Tibial nerve (tissue), 4 donors: Measurements from ENCODE around the gene TEX264. TPM values are rescaled to one million over a fixed set of nuclear protein-coding genes. Genes with fewer than 3 reads are reported as not detected.

Experiments used
- DNase-seq, 2 donors: peaks; one replicate each; pipeline ENCODE4 v3.0.0-alpha.2; 2019; ENCODE audit warnings: low spot score in 2 of 2
- H3K27ac ChIP-seq, 4 donors: fragments of 200-600 bp; sonication (generic) in 3 of 4; one replicate each; pipeline ENCODE4 v1.5.1; 2017 to 2019; ENCODE audit warnings: mild to moderate bottlenecking in 1 of 4
- H3K27me3 ChIP-seq, 2 donors: fragments of 200-600 bp; sonication (generic) in 1 of 2; one replicate each; pipeline versions ENCODE4 v1.5.1 to v1.6.0; 2017 to 2019
- H3K36me3 ChIP-seq, 3 donors: fragments of 200-600 bp; sonication (generic); one replicate each; pipeline ENCODE4 v1.5.1; 2018 to 2019
- H3K4me1 ChIP-seq, 4 donors: fragments of 200-600 bp; sonication (generic) in 3 of 4; one replicate each; pipeline ENCODE4 v1.5.1; 2017 to 2019
- H3K4me3 ChIP-seq, 4 donors: fragments of 200-600 bp; sonication (generic) in 3 of 4; one replicate each; pipeline ENCODE4 v1.5.1; 2017 to 2019; ENCODE audit warnings: mild to moderate bottlenecking in 1 of 4, moderate library complexity in 1 of 4
- H3K9me3 ChIP-seq, 4 donors: fragments of 200-600 bp; sonication (generic) in 3 of 4; one replicate each; pipeline ENCODE4 v1.5.1; 2017 to 2019
- CTCF ChIP-seq, 5 experiments: fragments of 200-600 bp in 3 of 5; fragments of 450-650 bp in 2 of 5; sonication (generic) in 3 of 5; IDR thresholded peaks; one replicate each; pipeline ENCODE4 v1.5.1; 2016 to 2019; ENCODE audit warnings: antibody characterized with exemption in 5 of 5, mild to moderate bottlenecking in 3 of 5, moderate library complexity in 2 of 5
- EP300 ChIP-seq, 2 donors: sonication (generic); formaldehyde crosslinking; IDR thresholded peaks; one replicate each; pipeline ENCODE4 v1.6.1; 2017; ENCODE audit warnings: antibody characterized with exemption in 2 of 2, mild to moderate bottlenecking in 1 of 2
- POLR2A ChIP-seq, 2 donors: fragments of 450-650 bp; IDR thresholded peaks; one replicate each; pipeline ENCODE4 v1.6.1; 2017; ENCODE audit warnings: antibody characterized with exemption in 2 of 2, mild to moderate bottlenecking in 2 of 2, moderate library complexity in 2 of 2
- whole genome bisulfite sequencing, 2 donors: methylation state at CpG; one replicate each; pipeline ENCODE4 v1.1.5; 2018; 5-methylcytosine and 5-hydroxymethylcytosine counted together
- total RNA-seq, 4 donors: library from RNA; depleted of rRNA; stranded (reverse); fragments of >200 nt; gene quantifications; one replicate each; pipeline ENCODE4 v1.1.0, GENCODE V29; 2016

The TEX264 gene
- total RNA-seq, 4 donors from 2014 or later, result 68.8 to 80.0 (median 73.2) TPM

DNA sequence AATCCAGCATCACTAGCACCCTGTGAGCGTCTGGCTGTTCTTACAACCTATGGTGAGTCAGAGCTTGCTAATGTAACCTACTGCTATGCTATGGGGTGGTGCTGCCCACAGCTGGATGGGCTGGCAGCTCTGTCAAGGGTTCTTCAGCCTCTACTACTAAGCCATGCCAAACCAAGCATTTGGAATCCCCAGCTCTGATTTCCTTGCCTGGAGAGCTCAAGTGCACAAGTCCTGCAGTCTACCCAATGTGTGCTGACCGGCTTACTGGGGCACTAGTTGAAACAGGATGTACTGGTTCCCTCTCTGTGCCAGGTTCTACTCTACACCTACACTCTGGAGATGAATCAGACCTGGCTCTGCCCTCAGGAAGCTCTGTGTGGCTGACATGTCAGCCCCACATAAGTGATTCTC, 4.2 kb downstream of the TEX264 start:
- no peak for DNase-seq
- Histone ChIP-seq H3K4me1 (peaks cover 0 to 64% (median 21%) of the 10 kb centered on the region in 4 donors), H3K4me3 (no peak overlapping the region), H3K36me3 (peaks cover 0 to 54% (median 0%) of the 10 kb centered on the region in 3 donors), H3K27ac (no peak overlapping the region), H3K9me3 (no peaks in the 10 kb centered on the region), H3K27me3 (no peaks in the 10 kb centered on the region)
- 82 to 92% methylated on average over 2 of the region's 2 CpGs for WGBS, 2 donors
- TF ChIP-seq EP300 (IDR thresholded peaks at IDR 0.05) (no peak), POLR2A (IDR thresholded peaks at IDR 0.05) (no peak), CTCF (IDR thresholded peaks at IDR 0.05) (no peak)

- Histone ChIP-seq H3K9me3 (no peaks in the 10 kb centered on the region), H3K4me3 (no peak overlapping the region), H3K4me1 (peaks cover 0 to 67% (median 26%) of the 10 kb centered on the region in 4 donors), H3K27me3 (no peaks in the 10 kb centered on the region), H3K36me3 (peaks cover 0 to 54% (median 0%) of the 10 kb centered on the region in 3 donors), H3K27ac (no peak overlapping the region)
- DNase-seq, result no peak
- no peak for TF ChIP-seq EP300 (IDR thresholded peaks at IDR 0.05)
- no peak for TF ChIP-seq CTCF (IDR thresholded peaks at IDR 0.05)
- no peak for TF ChIP-seq POLR2A (IDR thresholded peaks at IDR 0.05)
- 87 to 97% methylated on average over 3 of the region's 3 CpGs for WGBS, 2 donors
Measured at GRCh38 chr3:51676102-51676640, 5.1 kb downstream of the TEX264 start.

DNA sequence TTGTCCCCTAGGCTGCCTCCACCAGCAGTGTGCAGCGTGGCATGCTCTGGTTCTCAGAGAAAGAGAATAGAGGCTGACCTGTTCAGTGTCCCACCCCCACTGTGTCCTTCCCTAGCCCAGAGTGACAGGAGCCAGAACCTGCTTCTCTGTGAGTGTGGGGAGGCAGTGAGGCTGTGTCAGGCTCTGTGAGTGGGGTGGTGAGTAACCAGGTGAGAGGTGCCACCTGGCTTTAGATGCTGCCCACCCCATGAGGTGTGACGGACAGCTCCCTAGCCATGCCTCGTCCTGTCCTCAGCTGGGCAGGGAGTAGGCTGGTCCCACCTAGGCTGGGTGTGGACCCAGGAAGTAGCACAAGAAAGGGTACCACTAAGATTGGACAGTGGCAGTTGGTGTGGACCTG, 6.3 kb downstream of the TEX264 start:
- TF ChIP-seq EP300 (IDR thresholded peaks at IDR 0.05), result no peak
- no peak for TF ChIP-seq CTCF (IDR thresholded peaks at IDR 0.05)
- TF ChIP-seq POLR2A (IDR thresholded peaks at IDR 0.05), result no peak
- Histone ChIP-seq H3K4me1 (peaks cover 0 to 72% (median 30%) of the 10 kb centered on the region in 4 donors), H3K9me3 (no peaks in the 10 kb centered on the region), H3K27me3 (no peaks in the 10 kb centered on the region), H3K27ac (no peak overlapping the region), H3K36me3 (peaks cover 0 to 54% (median 0%) of the 10 kb centered on the region in 3 donors), H3K4me3 (no peak overlapping the region)
- DNase-seq, result no peak
- 88 to 94% methylated on average over 3 of the region's 3 CpGs for WGBS, 2 donors

DNA sequence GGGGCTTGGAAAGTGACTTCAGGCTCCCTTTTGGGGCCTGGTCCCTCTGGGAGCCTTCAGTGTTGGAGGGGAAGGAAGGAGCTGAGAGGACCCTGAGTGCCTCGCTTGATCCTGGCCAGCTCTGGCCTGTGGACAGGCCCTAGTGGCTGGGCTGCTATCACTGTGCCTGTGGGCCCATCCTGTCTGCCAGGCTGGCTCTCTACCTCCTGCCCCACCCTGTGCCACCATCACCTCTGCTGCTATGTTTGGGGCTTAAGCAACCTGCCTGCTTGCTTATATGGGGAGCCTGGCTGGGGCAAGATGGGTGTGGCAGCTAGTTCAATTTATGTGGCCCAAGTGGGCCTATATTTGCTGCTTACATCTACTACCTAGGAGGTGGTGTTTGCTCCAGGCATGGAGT, 7.1 kb downstream of the TEX264 start:
- WGBS, 2 donors, result 100% methylated on average over 1 of the region's 1 CpG

More for the DNA sequence above, 7.1 kb downstream of the TEX264 start:
- H3K4me3 ChIP-seq, result no peak overlapping the region
- no peaks in the 10 kb centered on the region for H3K27me3 ChIP-seq
- peaks cover 0 to 54% (median 0%) of the 10 kb centered on the region in 3 donors for H3K36me3 ChIP-seq
- peaks cover 0 to 72% (median 22%) of the 10 kb centered on the region in 4 donors for H3K4me1 ChIP-seq
- H3K27ac ChIP-seq, result no peak overlapping the region
- no peak for TF ChIP-seq CTCF (IDR thresholded peaks at IDR 0.05)
- no peak for TF ChIP-seq POLR2A (IDR thresholded peaks at IDR 0.05)
- TF ChIP-seq EP300 (IDR thresholded peaks at IDR 0.05), result no peak
- H3K9me3 ChIP-seq, result no peaks in the 10 kb centered on the region
- no peak for DNase-seq
